ENCODE data around the gene FGF2.
"Not testable (repeated sequence)": the region's sequence is repeated elsewhere in the genome, so short reads cannot be mapped to it uniquely, and the experiment has no call there.

The FGF2 gene

DNA sequence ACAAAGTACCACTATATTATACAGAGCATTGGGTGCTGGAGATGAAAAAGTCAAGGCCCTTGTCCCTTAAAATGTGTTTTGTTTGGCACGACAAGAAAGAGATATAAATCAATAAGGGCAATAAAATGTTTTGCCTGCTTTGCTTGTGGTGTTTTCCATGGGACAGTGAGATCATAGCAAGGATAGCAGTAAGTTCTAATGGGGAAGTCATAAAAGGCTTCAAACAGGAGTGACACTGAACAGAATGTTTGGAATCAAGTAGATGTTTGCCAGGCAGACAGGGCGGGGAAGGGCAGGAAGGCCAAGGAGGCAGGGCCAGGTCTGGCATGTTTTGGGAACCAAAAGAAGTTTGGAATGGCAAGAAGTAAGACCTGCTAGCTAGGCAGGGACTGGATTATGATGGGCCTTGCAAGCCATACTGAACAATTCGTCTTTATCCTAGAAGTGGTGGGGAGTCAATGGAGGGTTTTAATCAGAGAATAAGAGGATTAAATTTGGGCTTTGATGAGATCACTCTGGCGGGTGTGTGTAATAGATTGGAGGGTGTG, 16.4 kb downstream of the FGF2 start:
- DNase-seq (ENCODE audit: low read depth), result no peak

DNA sequence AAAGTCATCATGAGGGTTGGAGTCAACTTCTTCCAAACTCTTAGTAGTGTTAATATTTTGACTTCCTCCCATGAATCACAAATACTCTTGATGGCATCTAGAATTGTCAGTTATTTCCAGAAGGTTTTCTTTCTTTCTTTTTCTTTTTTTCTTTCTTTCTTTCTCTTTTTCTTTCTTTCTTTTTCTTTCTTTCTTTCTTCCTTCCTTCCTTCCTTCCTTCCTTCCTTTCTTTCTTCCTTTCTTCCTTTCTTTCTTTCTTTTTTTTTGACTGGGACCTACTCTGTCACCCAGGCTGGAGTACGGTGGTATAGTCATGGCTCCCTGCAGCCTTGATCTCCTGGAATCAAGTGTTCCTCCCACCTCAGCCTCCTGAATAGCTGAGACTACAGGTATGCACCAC, 17.8 kb downstream of the FGF2 start:
- not testable (repeated sequence) for DNase-seq (ENCODE audit: low read depth)

More for the DNA sequence above, 16.4 kb downstream of the FGF2 start:
- no peak overlapping the region for H3K4me3 ChIP-seq (ENCODE audit: control insufficient read depth, low read depth, low read length)
- TF ChIP-seq, protein P1, sequence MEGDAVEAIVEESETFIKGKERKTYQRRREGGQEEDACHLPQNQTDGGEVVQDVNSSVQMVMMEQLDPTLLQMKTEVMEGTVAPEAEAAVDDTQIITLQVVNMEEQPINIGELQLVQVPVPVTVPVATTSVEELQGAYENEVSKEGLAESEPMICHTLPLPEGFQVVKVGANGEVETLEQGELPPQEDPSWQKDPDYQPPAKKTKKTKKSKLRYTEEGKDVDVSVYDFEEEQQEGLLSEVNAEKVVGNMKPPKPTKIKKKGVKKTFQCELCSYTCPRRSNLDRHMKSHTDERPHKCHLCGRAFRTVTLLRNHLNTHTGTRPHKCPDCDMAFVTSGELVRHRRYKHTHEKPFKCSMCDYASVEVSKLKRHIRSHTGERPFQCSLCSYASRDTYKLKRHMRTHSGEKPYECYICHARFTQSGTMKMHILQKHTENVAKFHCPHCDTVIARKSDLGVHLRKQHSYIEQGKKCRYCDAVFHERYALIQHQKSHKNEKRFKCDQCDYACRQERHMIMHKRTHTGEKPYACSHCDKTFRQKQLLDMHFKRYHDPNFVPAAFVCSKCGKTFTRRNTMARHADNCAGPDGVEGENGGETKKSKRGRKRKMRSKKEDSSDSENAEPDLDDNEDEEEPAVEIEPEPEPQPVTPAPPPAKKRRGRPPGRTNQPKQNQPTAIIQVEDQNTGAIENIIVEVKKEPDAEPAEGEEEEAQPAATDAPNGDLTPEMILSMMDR (IDR thresholded peaks at IDR 0.05; ENCODE audit: control insufficient read depth, insufficient read depth, low read depth, low read length, missing control alignments), result no peak

DNA sequence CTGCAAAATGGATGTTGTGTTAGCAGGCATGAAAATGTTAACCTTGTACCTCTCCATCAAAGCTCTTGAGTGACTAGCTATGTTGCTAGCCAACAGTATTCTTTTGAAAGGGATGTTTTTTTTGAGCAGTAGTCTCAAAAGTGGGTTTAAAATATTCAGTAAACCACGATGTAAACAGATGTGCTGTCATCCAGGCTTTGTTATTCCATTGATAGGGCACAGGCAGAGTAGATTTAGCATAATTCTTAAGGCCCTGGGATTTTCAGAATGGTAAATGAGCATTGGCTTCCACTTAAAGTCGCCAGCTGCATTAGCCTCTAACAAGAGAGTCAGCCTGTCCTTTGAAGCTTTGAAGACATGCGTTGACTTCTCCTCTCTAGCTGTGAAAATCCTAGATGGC, 18.4 kb downstream of the FGF2 start:
- no peak overlapping the region for H3K4me3 ChIP-seq (ENCODE audit: control insufficient read depth, low read depth, low read length)
- DNase-seq (ENCODE audit: low read depth), result no peak
- TF ChIP-seq, protein P1 (IDR thresholded peaks at IDR 0.05; ENCODE audit: control insufficient read depth, insufficient read depth, low read depth, low read length, missing control alignments), result no peak

More for the DNA sequence above, 17.8 kb downstream of the FGF2 start:
- H3K4me3 ChIP-seq (ENCODE audit: control insufficient read depth, low read depth, low read length), result not testable (repeated sequence)

DNA sequence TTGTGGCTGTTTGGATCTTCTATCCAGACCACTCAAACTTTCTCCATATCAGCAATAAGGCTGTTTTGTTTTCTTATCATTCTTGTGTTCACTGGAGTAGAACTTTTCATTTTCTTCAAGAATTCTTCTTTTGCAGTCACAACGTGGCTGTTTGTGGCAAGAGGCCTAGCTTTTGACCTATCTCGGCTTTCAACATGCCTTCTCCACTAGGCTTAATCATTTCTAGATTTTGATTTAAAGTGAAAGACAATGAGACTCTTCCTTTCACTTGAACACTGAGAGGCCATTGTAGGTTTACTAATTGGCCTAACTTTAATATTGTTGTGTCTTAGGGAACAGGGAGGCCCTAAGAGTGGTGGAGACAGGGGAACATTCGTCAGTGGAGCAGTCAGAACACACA, 19.1 kb downstream of the FGF2 start:
- TF ChIP-seq, protein P1 (IDR thresholded peaks at IDR 0.05; ENCODE audit: control insufficient read depth, insufficient read depth, low read depth, low read length, missing control alignments), result no peak
- no peak for DNase-seq (ENCODE audit: low read depth)

DNA sequence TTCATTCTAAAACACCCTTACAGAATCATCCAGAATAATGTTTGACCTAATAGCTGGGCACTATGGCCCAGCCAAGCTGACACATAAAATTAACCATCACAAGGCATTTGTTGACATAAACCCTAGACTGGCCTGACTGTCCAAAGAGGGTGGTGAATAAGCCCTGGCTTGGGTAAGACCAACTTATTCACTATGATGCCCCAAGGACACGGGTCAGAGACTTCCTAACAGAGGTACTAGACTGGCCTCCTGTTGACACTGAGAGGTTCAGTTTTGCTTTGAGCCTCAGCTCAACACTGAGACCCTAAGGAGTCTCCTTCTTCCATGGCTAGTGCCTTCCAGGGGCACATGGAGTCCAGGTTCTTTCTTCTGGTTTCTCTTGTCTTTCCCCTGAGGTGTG, 21.3 kb downstream of the FGF2 start:
- H3K4me3 ChIP-seq (ENCODE audit: control insufficient read depth, low read depth, low read length), result no peak overlapping the region
- TF ChIP-seq, protein P1 (IDR thresholded peaks at IDR 0.05; ENCODE audit: control insufficient read depth, insufficient read depth, low read depth, low read length, missing control alignments), result no peak
- DNase-seq (ENCODE audit: low read depth), result no peak

More for the DNA sequence above, 19.1 kb downstream of the FGF2 start:
- no peak overlapping the region for H3K4me3 ChIP-seq (ENCODE audit: control insufficient read depth, low read depth, low read length)

DNA sequence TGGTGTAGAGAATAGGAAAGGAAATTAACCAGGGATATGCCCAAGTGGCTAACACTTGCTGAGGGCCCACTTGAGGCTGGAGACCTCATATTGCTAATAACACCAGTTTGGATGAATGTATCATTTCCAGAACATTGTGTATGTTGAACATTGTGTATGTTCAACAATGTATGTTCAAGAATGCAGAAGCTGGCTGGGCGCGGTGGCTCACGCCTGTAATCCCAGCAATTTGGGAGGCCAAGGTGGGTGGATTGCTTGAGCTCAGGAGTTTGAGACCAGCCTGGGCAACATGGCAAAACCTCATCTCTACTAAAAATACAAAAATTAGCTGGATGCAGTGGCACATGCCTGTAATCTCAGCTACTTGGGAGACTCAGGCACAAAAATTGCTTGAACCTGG, 23.2 kb downstream of the FGF2 start:
- not testable (repeated sequence) for H3K4me3 ChIP-seq (ENCODE audit: control insufficient read depth, low read depth, low read length); DNase-seq (ENCODE audit: low read depth)

DNA sequence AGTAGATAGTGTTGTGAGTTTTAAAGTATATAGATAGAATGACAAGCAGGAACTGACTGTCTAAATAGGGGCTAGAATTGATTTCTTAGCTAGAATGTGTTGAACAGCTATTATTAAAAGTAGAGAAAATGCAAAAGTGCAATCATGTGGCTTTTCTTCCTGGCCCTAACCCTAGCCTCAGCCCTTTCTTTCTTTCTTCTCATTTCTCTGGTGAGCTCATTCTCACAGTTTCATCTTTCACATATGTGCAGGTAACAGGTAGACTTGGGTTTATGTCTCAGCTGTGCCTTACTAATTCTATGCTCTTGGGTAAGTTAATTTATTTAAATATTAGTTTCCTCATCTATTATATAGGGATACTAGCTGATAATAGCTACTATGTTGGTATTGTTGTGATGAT, 24.9 kb downstream of the FGF2 start:
- DNase-seq (ENCODE audit: low read depth), result no peak
- no peak overlapping the region for H3K4me3 ChIP-seq (ENCODE audit: control insufficient read depth, low read depth, low read length)
- TF ChIP-seq, protein P1 (IDR thresholded peaks at IDR 0.05; ENCODE audit: control insufficient read depth, insufficient read depth, low read depth, low read length, missing control alignments), result no peak

Measured in AG09309 (cell line).